Ammon's horn (tissue), 1 donor: ENCODE data around the gene BORCS5.

Source experiments
- DNase-seq: peaks from one replicate; pipeline ENCODE4 v3.0.0-alpha.2; 2016; ENCODE audit warnings: low spot score

Gene BORCS5

GRCh38 chr12:12436831-12437345 lies 80.0 kb downstream of the BORCS5 start:
- no peak for DNase-seq

DNA sequence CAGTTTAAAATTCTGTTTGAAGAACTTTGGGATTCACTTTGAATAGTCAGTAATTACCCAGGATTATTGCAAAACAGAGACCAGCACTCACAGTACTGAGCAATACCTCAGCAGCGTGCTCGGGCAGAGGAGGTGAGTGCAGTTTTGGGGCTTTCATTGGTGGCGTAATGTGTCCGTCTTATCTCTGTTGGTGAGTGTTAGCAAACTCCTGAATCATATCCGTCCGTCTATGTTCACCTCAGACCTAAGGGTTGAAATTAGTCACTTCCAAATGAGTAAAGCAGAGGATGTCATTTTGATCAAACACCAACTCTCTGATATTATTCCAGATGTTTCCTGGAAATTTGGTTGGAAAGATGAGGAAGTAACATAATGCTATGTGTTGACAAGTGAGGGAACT lies 82.8 kb downstream of the BORCS5 start:
- no peak for DNase-seq

DNA sequence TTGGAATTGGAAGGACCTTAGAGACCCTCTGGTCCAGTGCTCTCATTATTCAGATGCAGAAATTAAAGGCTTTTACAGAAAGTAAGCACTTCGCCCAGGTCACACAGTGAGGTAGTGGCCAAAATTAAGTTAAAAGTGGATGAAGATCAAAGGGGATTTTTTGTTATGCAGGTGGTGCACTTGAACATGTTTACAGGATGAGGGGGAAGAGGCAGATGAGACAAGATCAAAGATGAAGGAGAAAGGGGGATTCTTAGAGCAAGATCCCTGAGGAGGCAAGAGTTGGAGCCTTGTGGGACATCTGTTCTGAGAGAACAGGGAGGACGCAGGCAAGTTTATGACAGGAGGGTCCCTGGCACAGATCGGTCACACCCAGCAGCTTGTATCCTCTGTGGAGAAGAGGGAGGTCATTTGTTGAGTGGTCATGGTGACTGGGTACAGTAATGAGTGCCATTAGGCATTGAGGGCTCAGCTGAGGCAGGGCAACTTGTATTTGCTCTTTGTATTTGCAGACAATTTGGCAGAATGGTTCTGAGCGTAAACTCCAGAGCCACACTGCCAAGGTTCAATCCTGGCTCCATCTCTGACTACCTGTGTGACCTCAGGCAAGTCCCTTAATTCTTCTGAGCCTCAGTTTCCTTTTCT lies 84.0 kb downstream of the BORCS5 start:
- no peak for DNase-seq

DNA sequence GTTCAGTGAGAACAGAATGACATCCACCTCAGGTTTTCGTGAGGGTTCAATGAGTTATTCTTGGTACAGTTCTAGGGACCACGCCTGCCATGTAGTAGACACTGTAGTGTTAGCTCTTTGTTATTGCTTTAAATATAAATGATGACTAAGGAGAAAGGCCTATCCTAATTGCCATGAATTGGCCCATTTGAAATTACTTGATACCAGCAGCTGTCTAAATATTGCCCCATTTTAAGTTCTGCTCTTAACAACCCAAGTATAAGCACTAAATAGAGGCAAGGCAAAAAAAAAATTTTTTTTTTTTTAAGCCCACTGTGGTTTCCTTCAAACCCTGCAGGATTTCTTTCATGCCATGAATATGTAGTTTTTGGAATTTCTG lies 84.5 kb downstream of the BORCS5 start:
- DNase-seq, result no peak

GRCh38 chr12:12441843-12442461 lies 85.1 kb downstream of the BORCS5 start:
- no peak for DNase-seq

GRCh38 chr12:12442548-12443071 lies 85.7 kb downstream of the BORCS5 start:
- DNase-seq, result no peak

GRCh38 chr12:12443431-12443878 lies 86.6 kb downstream of the BORCS5 start:
- no peak for DNase-seq

- no peak for DNase-seq
These were observed 88.4 kb downstream of the BORCS5 start for GRCh38 chr12:12445165-12445881.

GRCh38 chr12:12445882-12446181 lies 89.0 kb downstream of the BORCS5 start:
- DNase-seq, result no peak

- no peak for DNase-seq
These were observed 89.9 kb downstream of the BORCS5 start for GRCh38 chr12:12446786-12447185.

DNA sequence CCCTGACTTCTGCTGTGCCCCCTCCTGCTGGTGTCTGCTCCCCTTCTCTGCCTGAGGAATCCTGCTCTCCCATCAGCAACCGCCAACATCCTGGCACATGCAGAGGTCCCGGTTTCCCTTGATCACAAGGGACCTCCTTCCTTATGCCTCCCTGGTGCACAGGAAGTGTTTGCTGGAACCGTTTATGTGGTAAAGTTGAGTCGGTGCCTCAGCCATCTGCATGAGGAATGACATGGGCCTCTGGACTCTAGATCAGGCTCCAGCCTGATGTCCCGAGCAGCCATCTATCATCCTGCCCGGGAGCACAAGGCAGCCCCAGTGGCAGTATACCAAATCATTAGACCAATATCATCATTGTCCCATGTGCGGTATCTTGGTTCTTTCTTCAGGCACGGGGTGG lies 90.4 kb downstream of the BORCS5 start:
- DNase-seq, result no peak

GRCh38 chr12:12447837-12448236 lies 91.0 kb downstream of the BORCS5 start:
- DNase-seq, result no peak

GRCh38 chr12:12449533-12450025 lies 92.7 kb downstream of the BORCS5 start:
- no peak for DNase-seq

GRCh38 chr12:12450043-12450471 lies 93.2 kb downstream of the BORCS5 start:
- DNase-seq, result no peak

DNA sequence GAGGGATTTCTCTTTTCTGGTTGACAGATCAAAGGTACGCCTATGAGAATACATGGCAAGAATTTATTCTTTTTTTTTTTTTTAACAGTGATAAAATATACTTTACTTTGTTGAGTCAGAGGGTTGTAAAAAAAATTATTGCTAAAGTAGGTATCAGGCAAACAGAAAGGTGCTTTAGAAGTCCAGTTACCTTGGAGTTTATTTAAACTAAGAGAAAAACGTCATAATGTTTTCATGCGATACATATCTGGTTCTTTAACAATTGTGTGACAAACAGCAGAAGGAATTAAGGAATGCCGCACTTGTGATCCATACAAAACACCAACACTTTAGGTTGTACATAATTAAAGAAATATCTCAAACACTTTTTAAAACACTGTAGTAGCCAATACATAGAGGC lies 94.2 kb downstream of the BORCS5 start:
- no peak for DNase-seq

GRCh38 chr12:12452326-12452902 lies 95.5 kb downstream of the BORCS5 start:
- no peak for DNase-seq

- no peak for DNase-seq
These were observed 96.8 kb downstream of the BORCS5 start for GRCh38 chr12:12453635-12454034.

- no peak for DNase-seq
These were observed 97.4 kb downstream of the BORCS5 start for GRCh38 chr12:12454315-12454714.

DNA sequence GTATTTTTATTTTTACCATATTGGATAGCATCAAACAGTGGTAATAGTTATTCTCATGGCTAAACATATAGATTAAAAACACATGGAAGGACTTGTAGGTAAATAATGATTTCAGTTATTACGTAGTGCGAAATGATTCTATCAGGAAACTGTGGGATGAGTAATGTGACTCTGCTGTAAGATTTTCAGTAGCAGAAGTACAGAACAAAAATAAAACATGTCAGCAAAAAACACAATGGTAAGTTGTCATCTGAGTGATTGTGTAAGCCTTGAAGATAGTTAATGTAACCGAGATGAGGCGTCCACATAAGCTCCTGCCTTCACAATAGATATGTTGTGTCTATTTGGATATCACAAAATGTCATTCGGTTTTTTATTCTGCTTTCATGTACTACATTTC lies 99.8 kb downstream of the BORCS5 start:
- DNase-seq, result no peak

DNA sequence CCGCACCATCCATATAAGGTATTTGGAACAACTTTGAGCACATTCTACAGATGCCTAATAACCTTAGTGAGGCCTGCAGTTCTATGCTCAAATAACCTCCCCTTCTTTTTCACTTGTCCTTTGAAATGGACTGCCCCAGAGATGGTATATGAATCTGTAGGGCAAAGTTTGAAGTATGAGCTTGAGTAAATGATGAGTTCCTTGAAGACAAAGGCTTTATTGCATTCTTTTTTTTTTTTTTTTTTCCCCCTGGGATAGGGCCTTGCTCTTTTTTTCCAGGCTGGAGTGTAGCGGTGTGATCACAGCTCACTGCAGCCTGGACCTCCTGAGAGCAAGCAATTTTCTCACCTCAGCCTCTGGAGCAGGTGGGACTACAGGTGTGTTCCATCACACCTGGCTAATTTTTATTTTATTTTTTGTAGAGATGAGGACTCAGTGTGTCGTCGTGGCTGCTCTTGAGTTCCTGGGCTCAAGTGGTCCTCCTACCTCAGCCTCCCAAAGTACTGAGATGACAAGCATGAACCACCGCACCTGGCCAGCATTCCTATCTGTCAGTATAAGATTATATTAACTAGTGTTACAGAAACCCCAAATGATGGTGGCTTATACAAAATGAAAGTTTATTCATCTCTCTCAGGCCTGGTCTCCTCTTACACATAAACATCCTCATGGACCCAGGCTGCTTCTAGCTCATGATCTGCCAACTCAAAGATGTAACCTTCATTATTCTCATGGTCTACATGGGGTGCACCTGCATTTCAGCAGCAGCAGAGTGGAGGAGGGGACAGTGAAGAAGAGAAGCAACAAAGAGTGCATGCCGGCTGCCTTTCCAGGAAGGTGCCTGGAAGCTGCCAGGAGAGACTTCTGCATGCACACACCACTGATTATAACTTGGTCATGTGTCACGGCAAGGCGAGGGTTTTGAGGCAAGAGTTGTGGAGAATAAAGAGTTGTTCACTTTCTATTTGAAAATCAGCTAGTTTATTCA lies 104.4 kb downstream of the BORCS5 start:
- no peak for DNase-seq

- no peak for DNase-seq
These were observed 105.0 kb downstream of the BORCS5 start for GRCh38 chr12:12461923-12462315.
